CD4-positive, alpha-beta memory T cell (primary cell): ENCODE results near the gene METTL26. TPM values are rescaled to one million over a fixed set of nuclear protein-coding genes. Genes with fewer than 3 reads are reported as not detected.

Experiments used
- CTCF ChIA-PET: fragments of 350-600 bp; sonication (Branson Sonifier 250); formaldehyde crosslinking; loops from one replicate; lab custom pipeline; 2021; ENCODE audit warnings: inconsistent platforms; ENCODE audit not compliant: partially characterized antibody; lab: Charles Lee
- POLR2A ChIA-PET: fragments of 350-600 bp; sonication (Branson Sonifier 250); formaldehyde crosslinking; loops from one replicate; lab custom pipeline; 2021; ENCODE audit not compliant: partially characterized antibody; lab: Charles Lee
- DNase-seq, 5 donors: peaks; one replicate each; pipeline versions ENCODE4 v3.0.0 to v3.0.0-alpha.2; 2020 to 2022; ENCODE audit warnings: mixed read lengths in 1 of 5
- H3K27ac ChIP-seq: one replicate; pipeline ENCODE4 v1.7.0; 2013; ENCODE audit warnings: low read depth, low read length
- H3K27me3 ChIP-seq: 2 replicates; pipeline ENCODE4 v1.7.0; 2013; ENCODE audit warnings: mild to moderate bottlenecking, low read length, moderate library complexity; ENCODE audit not compliant: insufficient read depth
- H3K36me3 ChIP-seq: 2 replicates; pipeline ENCODE4 v1.7.0; 2013; ENCODE audit warnings: mild to moderate bottlenecking, low read length, moderate library complexity; ENCODE audit not compliant: insufficient read depth
- H3K4me1 ChIP-seq: 2 replicates; pipeline ENCODE4 v1.7.0; 2013; ENCODE audit warnings: mild to moderate bottlenecking, low read length, moderate library complexity; ENCODE audit not compliant: insufficient read depth
- H3K4me3 ChIP-seq, 2 donors: one replicate each; pipeline ENCODE4 v1.7.0; 2013; ENCODE audit warnings: low read length in 2 of 2, mild to moderate bottlenecking in 1 of 2
- H3K9me3 ChIP-seq, 2 donors: one replicate each; pipeline ENCODE4 v1.7.0; 2013; ENCODE audit warnings: low read length in 2 of 2, control low read depth in 1 of 2; ENCODE audit not compliant: control insufficient read depth in 1 of 2
- H3K27ac Mint-ChIP-seq, 7 donors: one replicate each; pipeline ENCODE4 v1.8.0; 2020 to 2021; ENCODE audit warnings: mixed read lengths in 7 of 7, mild to moderate bottlenecking in 6 of 7, inconsistent platforms in 3 of 7, moderate library complexity in 3 of 7
- H3K27me3 Mint-ChIP-seq, 2 donors: one replicate each; pipeline ENCODE4 v1.8.0; 2020 to 2021; ENCODE audit warnings: mixed read lengths in 2 of 2
- H3K36me3 Mint-ChIP-seq, 2 donors: one replicate each; pipeline ENCODE4 v1.8.0; 2020 to 2021; ENCODE audit warnings: mixed read lengths in 2 of 2, inconsistent platforms in 1 of 2, mild to moderate bottlenecking in 1 of 2
- H3K4me1 Mint-ChIP-seq, 4 donors: one replicate each; pipeline ENCODE4 v1.8.0; 2020 to 2021; ENCODE audit warnings: mixed read lengths in 4 of 4, mild to moderate bottlenecking in 1 of 4
- H3K4me3 Mint-ChIP-seq, 8 donors: one replicate each; pipeline ENCODE4 v1.8.0; 2020 to 2021; ENCODE audit warnings: mixed read lengths in 8 of 8, mild to moderate bottlenecking in 7 of 8, moderate library complexity in 6 of 8, inconsistent platforms in 3 of 8
- H3K9me3 Mint-ChIP-seq, 8 donors: one replicate each; pipeline ENCODE4 v1.8.0; 2020 to 2021; ENCODE audit warnings: mixed read lengths in 8 of 8, mild to moderate bottlenecking in 5 of 8, inconsistent platforms in 3 of 8, moderate library complexity in 1 of 8
- intact Hi-C: fragments of 100-400 bp; cut with micrococcal nuclease; formaldehyde crosslinking; loops from one replicate; pipeline ENCODE4 v1.15.1; 2023
- polyA plus RNA-seq, 2 donors: library from polyadenylated mRNA; unstranded; fragments of 300-500 nt; fragmentation: Illumina TruSeq; gene quantifications; one replicate each; pipeline ENCODE4 v1.2.3, GENCODE V29; 2021
- total RNA-seq, 2 experiments: library from RNA; stranded (reverse); gene quantifications; one replicate each; pipeline ENCODE4 v1.2.3, GENCODE V29; 2021

METTL26 gene
- total and polyA plus RNA-seq, 4 experiments from 2014 or later, result 68.4 to 106 (median 82.1) TPM

- Mint-ChIP-seq H3K9me3 (peaks cover 0 to 7% (median 0%) of the 10 kb centered on the region in 8 donors), H3K4me3 (peak overlapping the region in 3 of 8 donors; percentile 12 to 36 (median 22)), H3K27ac (peak overlapping the region in 2 of 7 donors; percentile 70 to 100), H3K27me3 (peaks cover 0 to 3% of the 10 kb centered on the region in 2 donors), H3K36me3 (peaks cover 0 to 7% of the 10 kb centered on the region in 2 donors), H3K4me1 (peaks cover 0 to 14% (median 5%) of the 10 kb centered on the region in 4 donors)
- Histone ChIP-seq H3K36me3 (no peaks in the 10 kb centered on the region), H3K27ac (no peak overlapping the region), H3K4me1 (peaks cover 30% of the 10 kb centered on the region), H3K27me3 (no peaks in the 10 kb centered on the region), H3K4me3 (no peak overlapping the region), H3K9me3 (no peaks in the 10 kb centered on the region)
- POLR2A ChIA-PET, result interaction anchor here (0.7 to 3.5 kb wide), 4 partner anchors 9 to 56 kb away, joined by 3 to 20 read pairs (median 8); partner anchors contain the start of gene STUB1
- DNase-seq, result no peak
- CTCF ChIA-PET, result interaction anchor here (0.5 kb wide), 1 partner anchor 501 kb away, joined by 4 read pairs; no protein-coding TSS in a partner anchor
- intact Hi-C loops, result loop anchor here (5.0 kb wide), 1 partner anchor 1334 kb away; the partner anchor contains the start of gene TBL3
These were observed 2.0 kb upstream of the METTL26 start for GRCh38 chr16:638034-638543.

GRCh38 chr16:637081-638018 is 1.2 kb upstream of the METTL26 start:
- H3K27ac ChIP-seq, result peak overlapping the region; percentile 76
- peaks cover 23% of the 10 kb centered on the region for H3K4me1 ChIP-seq
- Mint-ChIP-seq H3K4me1 (peaks cover 0 to 10% (median 5%) of the 10 kb centered on the region in 4 donors), H3K4me3 (peak overlapping the region; percentile 95 to 100 (median 98)), H3K27me3 (peaks cover 0 to 3% of the 10 kb centered on the region in 2 donors), H3K36me3 (peaks cover 0 to 7% of the 10 kb centered on the region in 2 donors), H3K27ac (peak overlapping the region; percentile 94 to 100 (median 99)), H3K9me3 (peaks cover 0 to 7% (median 0%) of the 10 kb centered on the region in 8 donors)
- no peaks in the 10 kb centered on the region for H3K36me3 ChIP-seq
- ChIA-PET POLR2A (interaction anchor here (0.7 to 3.5 kb wide), 23 partner anchors 9 to 1631 kb away, joined by 3 to 23 read pairs (median 7); partner anchors contain the start of genes CAPN15, CHTF18, JMJD8 and NHLRC4), CTCF (interaction anchor here (0.8 to 1.6 kb wide), 2 partner anchors 11 to 12 kb away, joined by 3 to 8 read pairs; no protein-coding TSS in a partner anchor)
- intact Hi-C loops, result loop anchor here (2.0 to 5.0 kb wide), 2 partner anchors 41 to 1335 kb away; partner anchors contain the start of gene TBL3
- no peaks in the 10 kb centered on the region for H3K9me3 ChIP-seq
- peak in 1 of 5 donors; percentile 88 for DNase-seq
- H3K4me3 ChIP-seq, result peak overlapping the region; percentile 81 to 86
- H3K27me3 ChIP-seq, result no peaks in the 10 kb centered on the region

DNA sequence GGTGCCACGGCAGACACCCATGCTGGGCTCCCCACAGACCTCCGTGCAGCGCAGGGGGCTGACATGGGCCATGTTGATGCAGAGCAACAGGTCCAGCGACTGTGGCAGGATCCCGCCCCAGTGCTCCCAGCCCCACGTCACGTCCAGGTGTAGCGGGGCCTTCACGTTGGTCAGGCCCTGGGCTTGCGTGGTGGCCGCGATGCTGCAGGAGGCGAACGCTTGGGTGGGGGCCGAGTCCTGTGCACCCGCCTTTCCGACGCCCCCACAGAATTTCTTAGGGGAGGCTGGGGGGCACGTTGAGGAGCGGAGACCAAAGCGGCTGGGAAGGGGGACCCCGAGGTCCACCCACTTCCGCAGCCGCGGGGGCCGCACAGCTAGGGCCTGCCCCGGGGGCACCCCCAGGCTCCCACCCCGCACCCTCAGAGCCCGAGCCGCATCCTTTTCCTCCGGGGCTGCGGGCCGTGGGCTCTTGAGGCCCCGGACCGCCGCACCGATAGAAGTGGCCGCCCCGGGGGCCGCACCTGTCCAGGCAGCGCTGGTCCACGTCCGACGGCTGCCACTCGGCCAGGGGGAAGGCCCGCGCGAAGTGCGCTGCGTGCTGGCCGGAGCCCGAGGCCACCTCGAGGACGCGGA is 416 bp downstream of the METTL26 start:
- Mint-ChIP-seq H3K27me3 (peaks cover 0 to 3% of the 10 kb centered on the region in 2 donors), H3K27ac (peak overlapping the region in 1 of 7 donors; percentile 100), H3K4me3 (peak overlapping the region in 7 of 8 donors; percentile 26 to 99 (median 57)), H3K4me1 (peaks cover 0 to 10% (median 5%) of the 10 kb centered on the region in 4 donors), H3K36me3 (peaks cover 0 to 7% of the 10 kb centered on the region in 2 donors), H3K9me3 (peaks cover 0 to 7% (median 0%) of the 10 kb centered on the region in 8 donors)
- H3K27me3 ChIP-seq, result no peaks in the 10 kb centered on the region
- no peak for DNase-seq
- no peaks in the 10 kb centered on the region for H3K9me3 ChIP-seq
- H3K27ac ChIP-seq, result peak overlapping the region; percentile 76
- peak overlapping the region; percentile 81 to 86 for H3K4me3 ChIP-seq
- no peaks in the 10 kb centered on the region for H3K36me3 ChIP-seq
- intact Hi-C loops, result loop anchor here (1.0 to 5.0 kb wide), 6 partner anchors 14 to 1337 kb away; partner anchors contain the start of genes RHOT2, TBL3 and WDR90
- peaks cover 22% of the 10 kb centered on the region for H3K4me1 ChIP-seq
- ChIA-PET POLR2A (interaction anchor here (0.8 to 3.5 kb wide), 25 partner anchors 10 to 1633 kb away, joined by 3 to 23 read pairs (median 5); partner anchors contain the start of genes CAPN15, CHTF18, NHLRC4 and PIGQ), CTCF (interaction anchor here (1.6 kb wide), 1 partner anchor 12 kb away, joined by 8 read pairs; no protein-coding TSS in a partner anchor)

DNA sequence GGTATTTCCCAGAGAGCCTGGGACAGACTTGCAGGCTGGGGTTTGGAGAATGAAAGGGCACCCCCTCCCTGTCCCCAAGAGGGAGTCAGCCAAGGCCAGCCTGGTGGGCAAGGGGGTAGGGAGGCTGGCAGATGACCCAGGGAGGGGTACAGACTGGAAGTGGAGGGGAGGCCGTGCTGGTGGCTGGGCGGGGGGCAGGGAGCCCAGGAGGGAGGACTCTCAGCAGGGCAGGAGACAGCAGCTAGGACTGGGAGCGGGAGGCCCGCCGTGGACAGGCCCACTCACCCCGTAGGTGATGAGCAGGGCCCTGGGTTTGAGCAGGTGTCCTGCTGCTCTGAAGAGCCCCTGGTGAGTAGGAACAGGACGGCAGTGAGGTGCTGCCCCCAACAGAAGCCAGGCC is 1.1 kb downstream of the METTL26 start:
- ChIA-PET POLR2A (no interaction called here), CTCF (no interaction called here)
- intact Hi-C loops, result loop anchor here (5.0 kb wide), 1 partner anchor 1337 kb away; the partner anchor contains the start of gene TBL3
- peaks cover 22% of the 10 kb centered on the region for H3K4me1 ChIP-seq
- Mint-ChIP-seq H3K4me1 (peaks cover 0 to 10% (median 5%) of the 10 kb centered on the region in 4 donors), H3K27me3 (peaks cover 0 to 3% of the 10 kb centered on the region in 2 donors), H3K27ac (peak overlapping the region in 2 of 7 donors; percentile 59 to 79), H3K9me3 (peaks cover 0 to 7% (median 0%) of the 10 kb centered on the region in 8 donors), H3K36me3 (peaks cover 0 to 7% of the 10 kb centered on the region in 2 donors), H3K4me3 (peak overlapping the region in 7 of 8 donors; percentile 28 to 71 (median 46))
- peak overlapping the region; percentile 76 for H3K27ac ChIP-seq
- no peak for DNase-seq
- H3K4me3 ChIP-seq, result peak overlapping the region in 1 of 2 donors; percentile 86
- no peaks in the 10 kb centered on the region for H3K9me3 ChIP-seq
- no peaks in the 10 kb centered on the region for H3K36me3 ChIP-seq
- no peaks in the 10 kb centered on the region for H3K27me3 ChIP-seq

- no peak overlapping the region for H3K4me3 ChIP-seq
- H3K27ac ChIP-seq, result no peak overlapping the region
- H3K36me3 Mint-ChIP-seq, result peaks cover 0 to 7% of the 10 kb centered on the region in 2 donors
- H3K4me1 Mint-ChIP-seq, result peaks cover 0 to 10% (median 5%) of the 10 kb centered on the region in 4 donors
- intact Hi-C loops, result no loop called here
- H3K4me3 Mint-ChIP-seq, result peak overlapping the region in 6 of 8 donors; percentile 5 to 78 (median 45)
- H3K27me3 ChIP-seq, result no peaks in the 10 kb centered on the region
- peaks cover 0 to 3% of the 10 kb centered on the region in 2 donors for H3K27me3 Mint-ChIP-seq
- H3K9me3 Mint-ChIP-seq, result peaks cover 0 to 7% (median 0%) of the 10 kb centered on the region in 8 donors
- H3K36me3 ChIP-seq, result no peaks in the 10 kb centered on the region
- ChIA-PET CTCF (no interaction called here), POLR2A (no interaction called here)
- DNase-seq, result no peak
- peaks cover 22% of the 10 kb centered on the region for H3K4me1 ChIP-seq
- H3K9me3 ChIP-seq, result no peaks in the 10 kb centered on the region
- peak overlapping the region in 4 of 7 donors; percentile 22 to 79 (median 54) for H3K27ac Mint-ChIP-seq
These were observed 1.9 kb downstream of the METTL26 start for GRCh38 chr16:634051-634670.
